Common myeloid progenitor, CD34-positive (primary cell): ENCODE measurements around the gene QPCT.

Source experiments
- CTCF ChIA-PET: fragments of 350-600 bp; sonication (Branson Sonifier 250); formaldehyde crosslinking; loops from one replicate; lab custom pipeline; 2021; ENCODE audit warnings: antibody characterized with exemption; lab: Charles Lee
- POLR2A ChIA-PET: fragments of 350-600 bp; sonication (Branson Sonifier 250); formaldehyde crosslinking; loops from one replicate; lab custom pipeline; 2021; ENCODE audit warnings: antibody characterized with exemption; lab: Charles Lee
- DNase-seq, 3 donors: peaks; one replicate each; pipeline versions ENCODE4 v3.0.0 to v3.0.0-alpha.2; 2013
- H3K27ac ChIP-seq, 2 experiments: 1 replicate in 1 of 2; 2 replicates in 1 of 2; pipeline ENCODE4 v1.7.0; 2013; ENCODE audit warnings: inconsistent platforms in 2 of 2, low read length in 2 of 2, mild to moderate bottlenecking in 2 of 2, low read depth in 1 of 2, moderate library complexity in 1 of 2; ENCODE audit not compliant: severe bottlenecking in 2 of 2, insufficient read depth in 1 of 2, poor library complexity in 1 of 2
- H3K27me3 ChIP-seq, 5 experiments: replicated peaks in 2 of 5; 1 replicate in 3 of 5; 2 replicates in 2 of 5; pipeline versions ENCODE4 v1.6.1 to v1.7.0; 2013; ENCODE audit warnings: low read length in 4 of 5, mild to moderate bottlenecking in 2 of 5, moderate library complexity in 2 of 5, inconsistent platforms in 1 of 5; ENCODE audit not compliant: insufficient read depth in 5 of 5, control insufficient read depth in 4 of 5
- H3K36me3 ChIP-seq, 4 experiments: 1 replicate in 2 of 4; 2 replicates in 2 of 4; pipeline versions ENCODE4 v1.6.1 to v1.7.0; 2013; ENCODE audit warnings: low read length in 3 of 4, control low read depth in 1 of 4, mild to moderate bottlenecking in 1 of 4; ENCODE audit not compliant: control insufficient read depth in 4 of 4, insufficient read depth in 4 of 4
- H3K4me1 ChIP-seq, 4 experiments: 1 replicate in 3 of 4; 2 replicates in 1 of 4; pipeline versions ENCODE4 v1.6.1 to v1.7.1; 2013; ENCODE audit warnings: low read length in 3 of 4, mild to moderate bottlenecking in 3 of 4, control low read depth in 1 of 4, inconsistent platforms in 1 of 4, moderate library complexity in 1 of 4; ENCODE audit not compliant: control insufficient read depth in 4 of 4, insufficient read depth in 4 of 4; ENCODE audit errors: control extremely low read depth in 1 of 4
- H3K4me3 ChIP-seq, 7 experiments: 1 replicate in 4 of 7; 2 replicates in 3 of 7; pipeline versions ENCODE4 v1.5.1 to v1.7.0; 2013; ENCODE audit warnings: mild to moderate bottlenecking in 7 of 7, low read length in 6 of 7, moderate library complexity in 6 of 7, inconsistent platforms in 2 of 7, low read depth in 2 of 7, control low read depth in 1 of 7; ENCODE audit not compliant: insufficient read depth in 4 of 7, control insufficient read depth in 1 of 7; ENCODE audit errors: extremely low read depth in 1 of 7
- H3K9me3 ChIP-seq, 5 experiments: 1 replicate in 4 of 5; 2 replicates in 1 of 5; pipeline versions ENCODE4 v1.6.1 to v1.7.1; 2013; ENCODE audit warnings: low read length in 4 of 5, mild to moderate bottlenecking in 2 of 5, inconsistent platforms in 1 of 5, low read depth in 1 of 5, moderate library complexity in 1 of 5; ENCODE audit not compliant: control insufficient read depth in 4 of 5, insufficient read depth in 2 of 5; ENCODE audit errors: control extremely low read depth in 1 of 5
- WGBS: methylation state at CpG from one replicate; pipeline ENCODE4 v1.1.5; 2013; ENCODE audit not compliant: insufficient coverage; 5-methylcytosine and 5-hydroxymethylcytosine counted together

The QPCT gene

DNA sequence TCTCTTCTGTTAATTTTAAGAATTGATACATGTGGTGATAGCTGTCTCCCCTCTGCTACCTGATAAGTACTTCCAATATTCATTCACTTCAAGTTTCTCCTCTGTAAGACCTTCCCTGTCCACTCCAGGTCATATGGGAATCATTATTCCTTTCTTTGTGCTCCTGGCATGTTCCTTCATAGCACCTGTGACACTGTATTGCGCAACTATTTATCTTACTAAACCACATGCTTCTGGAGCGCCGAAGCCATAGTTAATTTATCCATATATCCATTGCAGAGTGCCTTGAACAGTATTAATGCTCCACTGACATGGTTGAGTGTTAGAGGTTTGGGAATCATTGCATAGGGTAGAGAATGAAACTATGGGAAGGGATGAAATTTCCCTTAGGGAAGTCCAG is 11.9 kb upstream of the QPCT start:
- no peak for DNase-seq
- Histone ChIP-seq H3K4me3 (no peak overlapping the region), H3K36me3 (no peaks in the 10 kb centered on the region), H3K27me3 (no peaks in the 10 kb centered on the region), H3K9me3 (no peaks in the 10 kb centered on the region), H3K4me1 (peaks cover 0 to 4% (median 0%) of the 10 kb centered on the region in 4 experiments), H3K27ac (no peak overlapping the region)
- WGBS = 100% methylated on average over 1 of the region's 3 CpGs
- POLR2A ChIA-PET = no interaction called here
- CTCF ChIA-PET = no interaction called here

- Histone ChIP-seq H3K27me3 (no peaks in the 10 kb centered on the region), H3K36me3 (no peaks in the 10 kb centered on the region), H3K4me3 (no peak overlapping the region), H3K27ac (no peak overlapping the region), H3K4me1 (peaks cover 0 to 4% (median 0%) of the 10 kb centered on the region in 4 experiments), H3K9me3 (no peaks in the 10 kb centered on the region)
- no peak for DNase-seq
- ChIA-PET CTCF (no interaction called here), POLR2A (no interaction called here)
- no CpG with 5 or more reads among the region's 2 CpGs for WGBS
Observed at GRCh38 chr2:37333256-37333655, 11.2 kb upstream of the QPCT start.

DNA sequence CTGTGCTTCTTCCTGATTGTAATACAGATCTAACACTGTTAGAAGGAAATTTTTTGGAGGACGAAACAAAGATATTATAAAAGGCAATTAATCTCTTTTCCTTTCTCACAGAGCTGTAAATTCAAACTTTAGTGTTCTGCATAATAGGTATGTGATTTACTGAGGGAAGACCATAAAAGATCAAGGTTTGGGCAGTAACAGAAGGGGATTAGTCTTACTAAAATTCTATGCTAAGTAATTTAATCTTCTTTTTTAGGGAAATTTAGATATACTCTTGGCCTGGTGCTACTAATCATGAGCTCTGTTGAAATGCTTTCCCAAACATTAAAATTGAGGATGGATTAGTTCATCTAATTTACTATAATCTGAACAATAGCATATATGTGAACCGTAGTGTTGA is 8.8 kb upstream of the QPCT start:
- H3K9me3 ChIP-seq = no peaks in the 10 kb centered on the region
- ChIA-PET CTCF (interaction anchor here (0.7 to 1.9 kb wide), 2 partner anchors 10 to 60 kb away, joined by 3 to 7 read pairs; partner anchors contain the start of gene PRKD3), POLR2A (no interaction called here)
- no CpG with 5 or more reads among the region's 2 CpGs for WGBS
- no peaks in the 10 kb centered on the region for H3K36me3 ChIP-seq
- peaks cover 0 to 2% (median 0%) of the 10 kb centered on the region in 4 experiments for H3K4me1 ChIP-seq
- H3K4me3 ChIP-seq = no peak overlapping the region
- H3K27me3 ChIP-seq = no peaks in the 10 kb centered on the region
- H3K27ac ChIP-seq = no peak overlapping the region
- no peak for DNase-seq

DNA sequence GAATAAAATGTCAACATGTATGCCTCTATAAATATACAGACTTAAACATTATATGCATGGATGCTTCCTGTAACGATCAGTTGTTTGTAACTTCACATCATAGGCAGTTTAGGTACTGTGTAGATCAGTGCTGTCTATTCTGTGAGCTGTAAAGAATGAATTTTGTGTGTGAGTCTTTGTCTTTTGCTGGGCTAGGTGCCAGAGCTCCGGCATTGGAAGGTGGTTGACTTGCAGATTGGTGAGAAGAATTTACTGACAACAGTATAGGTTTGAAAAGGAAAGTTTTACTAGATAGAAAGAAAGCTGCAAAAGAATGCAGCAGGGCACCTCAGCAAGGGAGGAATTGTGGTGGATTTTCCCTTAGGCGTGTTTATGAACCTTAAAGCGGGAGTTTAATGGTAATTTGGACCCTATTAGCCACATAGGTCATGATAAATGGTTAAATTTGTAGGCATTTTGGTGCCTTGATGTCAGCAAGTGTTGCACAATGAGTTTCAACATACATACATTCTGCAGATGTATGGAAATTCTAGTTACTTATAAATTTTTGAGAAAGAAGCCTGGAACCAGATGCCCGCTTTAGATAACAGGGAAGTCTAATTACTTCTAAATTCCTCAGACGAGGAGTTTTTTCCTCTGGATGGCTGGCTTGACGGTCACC is 6.7 kb upstream of the QPCT start:
- Histone ChIP-seq H3K4me1 (peaks cover 0 to 3% (median 2%) of the 10 kb centered on the region in 4 experiments), H3K36me3 (no peaks in the 10 kb centered on the region), H3K9me3 (no peaks in the 10 kb centered on the region), H3K4me3 (no peak overlapping the region), H3K27ac (no peak overlapping the region), H3K27me3 (no peaks in the 10 kb centered on the region)
- CTCF ChIA-PET = interaction anchor here (0.8 to 0.9 kb wide), 2 partner anchors 10 kb away, joined by 3 read pairs; no protein-coding TSS in a partner anchor
- 94% methylated on average over 7 of the region's 7 CpGs for WGBS
- DNase-seq = no peak
- POLR2A ChIA-PET = no interaction called here

DNA sequence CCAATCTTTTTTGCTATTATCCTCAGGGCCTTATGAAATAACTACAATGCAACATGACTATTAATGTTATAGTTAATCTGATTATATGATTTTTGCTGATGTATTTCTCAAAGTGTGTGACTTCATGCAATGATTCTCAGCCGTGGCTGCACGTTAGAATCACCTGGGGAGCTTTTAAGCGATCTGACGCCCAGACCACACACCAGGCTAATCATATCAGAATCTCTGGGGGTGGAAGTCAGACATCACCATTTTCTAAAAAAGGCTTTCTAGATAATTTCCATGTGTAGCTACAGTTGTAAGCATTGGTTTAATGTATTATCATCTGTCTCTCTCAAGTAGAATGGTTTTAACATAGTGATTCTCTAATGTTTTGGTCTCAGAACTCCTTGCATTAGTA is 5.5 kb upstream of the QPCT start:
- DNase-seq = no peak
- H3K9me3 ChIP-seq = no peaks in the 10 kb centered on the region
- WGBS = 60% methylated on average over 2 of the region's 4 CpGs
- H3K36me3 ChIP-seq = no peaks in the 10 kb centered on the region
- ChIA-PET CTCF (interaction anchor here (0.6 to 2.6 kb wide), 3 partner anchors 9 to 730 kb away, joined by 3 to 12 read pairs (median 4); no protein-coding TSS in a partner anchor), POLR2A (no interaction called here)
- H3K27ac ChIP-seq = no peak overlapping the region
- H3K4me1 ChIP-seq = peaks cover 3 to 13% (median 5%) of the 10 kb centered on the region in 4 experiments
- H3K4me3 ChIP-seq = no peak overlapping the region
- H3K27me3 ChIP-seq = no peaks in the 10 kb centered on the region

- WGBS = no CpG with 5 or more reads among the region's 3 CpGs
- POLR2A ChIA-PET = no interaction called here
Observed at GRCh38 chr2:37340637-37341036, 3.8 kb upstream of the QPCT start.

DNA sequence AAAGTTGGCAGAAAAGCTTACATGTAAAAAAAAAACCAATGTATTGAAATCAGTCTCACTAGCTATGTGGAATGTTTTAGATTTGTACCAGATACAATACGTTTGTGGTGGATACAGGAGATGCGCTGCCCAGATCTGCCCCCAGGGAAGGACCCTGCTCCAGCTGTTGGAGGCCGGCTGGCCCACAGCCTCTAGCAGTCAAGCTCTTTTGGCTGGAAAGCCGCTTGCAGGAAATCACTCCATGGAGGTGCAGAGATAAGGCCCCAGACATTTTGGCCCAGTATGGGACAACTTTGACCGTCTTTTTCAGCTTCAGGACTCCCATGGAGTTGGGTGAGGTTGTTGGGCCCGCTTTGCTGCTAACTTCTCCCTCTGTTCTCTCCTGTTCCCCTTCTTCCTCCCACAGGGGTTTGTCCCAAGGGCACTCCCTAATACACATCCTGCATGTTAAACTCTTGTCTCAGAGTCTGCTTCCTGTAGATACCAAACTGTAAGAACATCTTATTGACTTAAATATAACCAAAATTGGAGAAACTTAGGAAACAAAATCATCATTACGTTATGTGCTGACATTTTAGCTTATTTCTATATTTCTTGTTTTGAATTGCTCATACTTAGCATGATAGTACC is 1.7 kb upstream of the QPCT start:
- no peak overlapping the region for H3K4me3 ChIP-seq
- ChIA-PET POLR2A (interaction anchor here (0.5 to 2.0 kb wide), 4 partner anchors 14 to 54 kb away, joined by 3 to 10 read pairs (median 7); partner anchors contain the start of gene PRKD3), CTCF (interaction anchor here (1.0 to 1.9 kb wide), 8 partner anchors 12 to 548 kb away, joined by 3 to 5 read pairs (median 4); no protein-coding TSS in a partner anchor)
- H3K27ac ChIP-seq = no peak overlapping the region
- H3K36me3 ChIP-seq = no peaks in the 10 kb centered on the region
- H3K27me3 ChIP-seq = no peaks in the 10 kb centered on the region
- peaks cover 6 to 33% (median 17%) of the 10 kb centered on the region in 4 experiments for H3K4me1 ChIP-seq
- 92% methylated on average over 4 of the region's 7 CpGs for WGBS
- H3K9me3 ChIP-seq = no peaks in the 10 kb centered on the region
- DNase-seq = peak in 1 of 3 donors; percentile 58

More at GRCh38 chr2:37340637-37341036, 3.8 kb upstream of the QPCT start:
- no peak overlapping the region for H3K27ac ChIP-seq
- no peak overlapping the region for H3K4me3 ChIP-seq
- H3K4me1 ChIP-seq = peaks cover 6 to 29% (median 16%) of the 10 kb centered on the region in 4 experiments
- no peaks in the 10 kb centered on the region for H3K27me3 ChIP-seq
- no peak for DNase-seq
- CTCF ChIA-PET = interaction anchor here (0.8 to 2.6 kb wide), 5 partner anchors 10 to 531 kb away, joined by 3 to 12 read pairs (median 3); no protein-coding TSS in a partner anchor
- H3K36me3 ChIP-seq = no peaks in the 10 kb centered on the region
- no peaks in the 10 kb centered on the region for H3K9me3 ChIP-seq
